ENCODE results near the gene BCL2A1.
"Not testable (repeated sequence)": the region's sequence is repeated elsewhere in the genome, so short reads cannot be mapped to it uniquely, and the experiment has no call there.

The BCL2A1 gene

DNA sequence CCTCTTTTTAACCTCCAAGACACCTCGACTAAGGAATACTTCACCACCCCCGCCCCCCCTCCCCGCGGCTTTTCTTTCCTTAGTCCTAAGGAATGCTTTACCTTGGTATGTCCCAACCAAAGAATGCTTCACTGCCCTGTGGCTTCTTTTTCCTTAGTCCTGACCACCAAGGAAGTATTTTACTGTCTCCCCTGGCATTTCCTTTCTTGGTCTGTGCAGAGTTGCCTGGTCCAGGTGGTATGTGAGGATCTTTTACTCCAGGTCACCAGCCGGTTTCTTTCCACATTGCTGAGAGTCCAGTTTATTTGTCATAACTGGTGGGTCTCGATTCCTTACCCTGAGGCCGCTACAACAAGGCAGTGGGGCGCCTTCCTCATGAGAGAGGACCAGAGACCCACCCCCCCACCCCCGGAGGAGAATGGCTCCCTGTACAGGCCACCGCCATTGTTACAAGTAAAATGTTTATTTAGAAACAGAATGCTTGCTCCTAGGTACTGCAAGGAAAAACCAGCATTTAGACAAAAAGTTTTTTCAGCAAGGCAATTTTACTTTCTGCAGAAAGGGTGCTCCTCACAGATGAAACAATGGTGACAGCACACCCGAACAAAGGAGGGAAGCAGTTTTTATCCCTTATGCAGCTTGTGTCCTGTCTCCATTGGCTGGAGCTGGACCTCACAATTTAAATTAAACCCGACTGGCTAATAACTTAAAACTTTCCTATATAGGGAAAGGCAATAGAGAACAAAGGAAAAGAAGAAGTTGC, 51.1 kb downstream of the BCL2A1 start:
- no peak for DNase-seq

DNA sequence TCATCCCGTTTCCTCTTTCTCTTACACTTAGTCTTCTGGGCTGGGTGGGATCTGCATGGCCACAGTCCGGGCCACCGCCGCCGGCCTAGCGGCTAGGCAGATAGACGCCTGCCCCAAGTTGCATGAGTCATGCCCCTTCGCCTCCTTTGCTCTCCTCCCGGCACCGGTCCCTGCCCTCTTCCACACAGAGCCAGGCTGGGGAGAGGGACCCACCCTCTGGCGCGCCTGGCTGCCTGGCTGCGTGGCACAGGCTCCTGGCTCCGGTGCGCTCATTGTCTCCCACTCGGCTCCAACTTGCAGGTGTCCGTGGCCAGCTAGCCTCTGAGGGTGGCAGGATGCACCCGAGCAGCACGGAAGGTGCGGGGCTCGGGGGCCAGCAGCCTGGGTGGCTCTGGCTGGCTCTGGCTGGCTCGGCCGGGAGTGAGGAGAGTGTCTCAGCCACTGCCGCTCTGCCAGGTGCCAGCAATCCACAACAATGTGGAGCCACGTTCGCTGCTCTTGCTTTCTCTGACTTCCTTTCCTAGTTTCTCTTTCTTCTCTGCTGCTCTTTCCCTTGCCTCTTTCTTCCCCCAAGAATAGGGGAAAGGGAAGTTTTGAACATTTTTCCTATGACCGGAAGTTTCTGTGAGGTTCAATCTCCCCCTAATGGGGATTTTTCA, 51.8 kb downstream of the BCL2A1 start:
- DNase-seq, result no peak

DNA sequence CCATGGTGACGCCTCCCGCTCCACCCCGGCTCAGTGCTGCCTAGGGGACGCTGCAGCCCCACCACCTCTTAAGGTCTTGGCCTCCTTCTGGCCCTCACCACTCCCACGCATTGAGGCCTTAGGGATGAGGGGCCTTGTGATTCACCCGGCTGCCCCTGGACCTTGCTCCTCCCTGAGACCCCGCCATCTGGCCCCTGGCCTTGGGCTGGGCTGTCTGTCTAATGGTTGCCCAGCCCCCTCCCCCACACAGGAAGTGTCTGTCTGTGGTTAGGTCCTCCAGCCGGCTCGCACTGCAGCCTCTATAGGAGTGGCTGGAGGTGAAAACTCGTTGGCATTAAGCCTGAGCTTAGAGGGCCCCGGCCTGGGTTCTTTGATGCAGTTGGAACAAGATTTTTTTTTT, 52.7 kb downstream of the BCL2A1 start:
- no peak for DNase-seq

DNA sequence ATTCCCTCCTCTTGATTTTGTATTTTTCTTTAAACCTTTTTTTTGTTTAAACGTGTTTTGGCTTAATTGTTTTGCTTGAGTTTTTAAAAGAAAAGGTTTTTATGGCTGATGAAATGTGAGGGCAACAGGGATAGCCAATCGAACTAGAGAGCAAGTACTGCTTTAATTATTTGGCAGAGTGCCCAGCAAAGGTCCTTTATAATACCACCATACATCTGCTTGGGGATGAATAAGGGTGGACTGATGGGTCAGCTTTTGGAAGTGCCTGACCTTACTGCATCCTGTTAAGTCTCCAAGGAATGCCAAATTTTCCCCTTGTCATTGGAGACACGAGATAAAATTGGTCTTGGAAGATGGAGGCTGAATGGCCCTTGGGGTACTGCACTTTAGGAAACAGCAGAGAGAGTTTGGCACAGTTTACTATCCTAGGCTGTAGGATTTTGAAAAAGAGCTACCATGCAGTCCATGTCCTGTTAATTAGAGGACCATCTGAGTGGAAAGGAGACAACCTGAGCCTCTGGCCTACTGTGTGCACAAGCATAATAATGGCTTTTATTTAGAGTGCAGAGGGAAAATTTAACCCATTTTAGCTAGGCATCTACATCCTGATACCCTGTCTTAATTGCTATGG, 54.4 kb downstream of the BCL2A1 start:
- no peak for DNase-seq

DNA sequence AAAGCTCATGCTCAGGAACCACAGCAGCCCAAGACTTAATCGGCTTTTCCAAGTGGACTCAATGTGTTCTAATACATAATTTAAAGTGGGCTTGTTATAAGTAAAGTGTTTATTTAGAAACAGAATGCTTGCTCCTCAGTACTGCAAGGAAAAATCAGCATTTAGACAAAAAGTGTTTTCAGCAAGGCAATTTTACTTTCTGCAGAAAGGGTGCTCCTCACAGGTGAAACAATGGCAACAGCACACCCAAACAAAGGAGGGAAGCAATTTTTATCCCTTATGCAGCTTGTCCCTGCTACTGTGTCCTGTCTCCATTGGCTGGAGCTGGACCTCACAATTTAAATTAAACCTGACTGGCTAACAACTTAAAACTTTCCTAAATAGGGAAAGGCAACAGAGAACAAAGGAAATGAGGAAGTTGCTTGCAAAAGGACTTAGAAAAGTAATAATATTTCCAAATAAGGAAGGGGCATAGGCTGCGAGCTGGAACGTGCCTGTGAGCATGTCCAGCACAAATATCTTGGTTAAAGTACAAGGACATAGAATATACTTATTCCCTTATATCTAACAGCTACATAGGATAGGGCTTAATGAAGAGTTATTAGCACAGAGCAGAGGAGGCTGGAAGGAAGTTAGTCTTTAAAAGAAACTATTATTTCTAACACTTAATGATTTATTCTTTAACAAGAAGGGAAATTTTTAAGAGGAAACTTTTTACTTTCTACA, 55.1 kb downstream of the BCL2A1 start:
- DNase-seq, result not testable (repeated sequence)

DNA sequence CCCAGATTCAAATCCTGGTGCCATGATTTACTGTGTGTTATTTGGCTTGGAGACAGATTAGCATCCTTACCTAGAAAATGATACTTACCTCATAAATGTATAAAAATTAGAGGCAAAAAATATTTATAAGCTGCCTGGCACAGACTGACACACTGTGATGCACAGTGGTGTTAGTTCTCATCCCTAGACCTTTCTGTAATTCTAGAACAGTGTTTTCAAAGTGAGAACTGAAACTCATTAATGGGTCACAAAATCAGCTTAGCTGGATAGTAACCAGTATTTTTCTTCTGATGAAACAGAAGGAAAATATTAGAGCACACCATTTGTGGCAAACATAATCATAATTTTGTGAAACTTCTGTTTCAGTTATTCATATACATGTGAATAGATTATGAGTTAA, 56.3 kb downstream of the BCL2A1 start:
- no peak for DNase-seq

Data from fibroblast of upper back skin (primary cell).